Inferior parietal cortex (tissue), 1 donor: ENCODE results near the gene MPND.

Experiments
- DNase-seq: peaks from one replicate; pipeline ENCODE4 v3.0.0-alpha.2; 2016; ENCODE audit errors: extremely low spot score

The MPND gene

DNA sequence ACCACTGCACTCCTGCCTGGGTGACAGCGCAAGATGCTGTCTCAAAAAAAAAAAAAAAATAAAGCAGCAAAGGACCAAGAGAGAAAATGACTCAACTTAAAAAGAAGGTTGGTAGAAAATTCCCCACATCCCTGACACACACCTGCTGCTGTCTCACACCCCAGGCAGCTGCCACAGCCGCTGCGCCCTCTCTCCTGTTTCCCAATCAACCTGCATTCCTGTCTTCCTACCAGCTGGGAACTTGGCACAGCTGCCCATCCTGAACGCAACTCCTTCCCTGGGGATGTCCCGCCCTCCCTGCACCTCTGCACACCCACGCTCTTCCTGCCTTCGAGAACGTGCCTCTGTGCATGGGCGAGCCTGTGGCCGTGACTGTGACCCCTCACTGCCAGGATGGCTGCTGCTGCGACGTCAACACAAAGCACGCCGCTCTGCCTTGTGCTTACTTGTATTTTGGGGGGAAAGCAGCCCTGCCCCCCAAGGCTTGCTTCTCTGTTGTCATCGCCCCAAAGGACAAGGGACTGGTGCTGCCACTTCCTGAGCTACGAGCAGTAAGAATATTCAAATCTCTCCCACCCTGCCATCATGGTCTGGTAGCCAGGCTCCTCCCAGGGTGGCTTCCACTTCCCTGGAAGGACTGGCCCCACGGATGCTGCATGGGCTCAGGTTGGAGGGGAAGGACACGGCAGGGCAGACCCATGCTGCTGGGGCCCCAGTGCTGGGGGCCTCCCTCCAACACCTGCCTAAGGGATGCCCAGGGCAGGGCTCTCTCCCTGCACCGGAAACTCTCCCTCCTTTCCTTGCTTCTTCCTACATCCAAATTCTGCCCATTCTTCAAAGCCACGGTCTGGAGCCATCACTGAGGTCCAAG, 36.3 kb downstream of the MPND start:
- no peak for DNase-seq

DNA sequence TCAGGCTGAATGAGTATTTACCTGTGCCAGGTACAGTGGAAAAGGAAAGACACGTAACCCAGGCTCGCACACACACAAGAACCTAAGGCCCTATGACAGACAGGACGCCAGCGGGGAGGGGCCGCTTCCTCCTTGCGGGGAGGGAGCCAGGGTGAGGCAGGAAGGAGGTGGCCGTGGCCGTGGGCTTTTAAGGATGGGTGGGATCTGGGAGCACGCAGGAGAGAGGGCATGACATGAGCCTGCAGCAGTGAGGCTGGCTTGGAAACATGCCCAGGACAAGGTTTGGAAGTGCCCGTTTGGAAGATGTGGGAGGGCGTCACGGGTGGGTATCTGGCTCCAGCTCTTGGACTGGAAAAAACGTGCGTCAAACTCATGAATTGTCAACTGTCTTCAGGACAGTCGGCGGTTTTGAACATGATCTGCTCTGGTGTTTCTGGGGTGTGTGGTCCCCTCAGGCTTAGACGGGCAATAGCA, 36.9 kb downstream of the MPND start:
- no peak for DNase-seq

DNA sequence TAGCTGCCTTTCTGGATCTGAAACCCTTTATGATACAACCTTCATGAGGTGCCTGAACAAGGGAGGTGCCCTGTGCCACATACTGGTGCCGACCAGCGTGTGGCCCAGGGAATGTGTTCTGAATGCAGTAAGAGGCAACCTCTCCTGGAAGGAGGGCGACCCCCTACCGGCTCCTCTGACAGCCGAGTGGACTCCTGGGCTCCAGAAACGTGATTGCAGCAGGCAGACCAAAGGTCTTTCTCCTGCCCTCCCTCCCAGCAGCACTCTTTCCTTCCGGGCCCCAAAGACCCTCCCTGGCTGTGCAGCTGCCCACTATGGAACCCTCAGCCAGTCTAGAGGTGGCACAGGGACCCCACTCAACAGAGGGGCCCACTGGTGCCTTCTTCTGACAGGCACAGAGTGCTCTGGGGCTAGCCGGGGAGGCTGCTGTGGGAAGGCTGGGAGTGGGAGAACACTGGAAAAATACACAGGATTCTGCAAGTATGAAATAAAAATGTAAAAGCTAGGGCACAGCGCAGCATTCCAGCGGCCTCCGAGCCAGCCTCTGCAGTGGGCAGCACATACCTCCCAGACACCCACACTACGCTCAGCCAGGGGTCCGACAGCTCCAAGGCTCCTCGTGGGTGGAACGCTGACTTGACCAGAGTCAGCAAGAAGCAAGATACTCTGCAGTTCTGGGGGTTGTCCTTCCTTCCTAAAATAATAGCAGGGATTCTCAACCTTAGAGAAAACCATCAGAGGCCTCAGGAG, 42.1 kb downstream of the MPND start:
- no peak for DNase-seq

DNA sequence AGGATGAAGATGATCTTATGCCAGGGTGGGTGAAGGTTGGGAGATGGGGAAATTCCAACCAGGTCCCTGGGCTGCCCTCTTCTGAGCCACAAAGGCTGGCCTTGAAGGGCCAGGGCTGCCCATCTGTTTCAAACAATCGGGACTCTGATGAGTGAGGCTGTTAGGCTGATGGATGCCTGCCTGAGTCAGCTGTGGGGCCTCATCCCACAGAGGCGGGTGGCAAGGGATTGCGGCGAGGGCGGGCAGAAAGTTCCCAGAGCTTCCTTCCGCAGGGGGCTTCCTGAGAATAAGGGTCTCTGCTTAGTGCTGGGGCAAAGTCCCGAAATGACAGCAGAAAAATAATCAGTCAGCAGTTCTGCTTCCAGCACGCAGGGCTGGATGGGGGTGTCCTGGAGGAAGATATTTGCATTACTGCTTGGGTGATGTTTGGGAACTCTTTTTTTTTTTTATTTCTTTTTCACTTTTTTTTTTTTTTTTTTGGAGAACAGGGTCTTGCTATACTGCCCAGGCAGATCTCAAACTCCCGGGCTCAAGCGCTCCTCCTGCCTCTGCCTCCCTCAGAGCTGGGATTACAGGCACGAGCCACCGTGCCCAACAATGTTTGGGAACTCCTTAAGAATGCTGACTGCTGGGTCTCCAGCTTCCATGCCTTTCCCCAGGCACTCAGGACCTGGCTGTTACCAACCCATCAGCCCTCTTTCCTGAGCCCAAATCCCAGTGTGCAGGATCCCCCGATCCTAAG, 42.9 kb downstream of the MPND start:
- DNase-seq, result peak; percentile 62

DNA sequence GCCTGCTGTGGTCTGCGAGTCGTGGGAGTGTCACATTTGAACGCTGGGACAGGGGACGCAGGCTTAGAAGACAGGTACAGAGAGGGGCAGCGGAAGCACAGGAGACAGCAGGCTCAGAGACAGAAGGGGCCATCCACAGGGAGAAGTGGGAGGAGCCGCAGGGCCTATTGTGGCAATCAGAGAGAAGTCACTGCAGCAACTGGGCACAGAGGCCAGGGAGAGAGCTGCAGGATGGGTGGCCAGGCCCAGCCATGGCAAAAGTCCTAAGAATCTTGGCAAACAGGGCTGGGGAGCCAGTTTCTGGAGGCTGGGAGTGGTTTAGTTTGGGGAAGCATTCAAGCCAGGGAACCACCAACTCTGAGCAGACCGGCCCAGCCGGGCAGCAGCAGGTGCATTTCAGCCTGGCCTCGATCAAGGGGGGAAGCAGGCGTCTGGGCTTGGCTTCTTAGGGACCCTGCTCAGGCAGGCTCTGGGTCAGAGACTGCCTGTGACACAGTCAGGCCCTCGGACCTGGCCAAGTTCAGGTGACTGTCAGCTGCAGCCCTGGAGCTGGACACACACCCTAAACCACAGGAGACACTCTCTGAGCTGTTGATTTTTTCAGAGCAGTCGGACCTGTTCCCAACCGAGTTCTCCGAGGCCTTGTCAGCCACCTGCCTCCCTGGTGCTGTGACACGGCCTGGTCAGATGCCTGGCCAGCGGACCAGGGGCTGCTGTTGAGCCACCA, 45.1 kb downstream of the MPND start:
- no peak for DNase-seq

DNA sequence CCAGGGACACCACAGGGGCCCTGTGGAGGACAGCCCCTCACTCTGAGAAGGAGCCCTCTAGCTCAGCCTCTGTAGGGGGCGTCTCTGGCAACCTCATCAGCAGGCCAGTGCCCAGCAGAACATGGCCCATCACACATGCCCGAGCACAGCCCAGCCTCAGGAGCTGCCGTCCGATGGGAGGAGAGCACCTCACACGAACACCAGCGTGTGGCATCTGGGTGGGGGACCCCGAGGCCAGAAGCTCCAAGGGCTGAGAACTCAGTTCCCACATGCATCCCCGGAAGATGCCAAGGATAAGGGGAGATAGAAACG, 45.7 kb downstream of the MPND start:
- DNase-seq, result no peak

DNA sequence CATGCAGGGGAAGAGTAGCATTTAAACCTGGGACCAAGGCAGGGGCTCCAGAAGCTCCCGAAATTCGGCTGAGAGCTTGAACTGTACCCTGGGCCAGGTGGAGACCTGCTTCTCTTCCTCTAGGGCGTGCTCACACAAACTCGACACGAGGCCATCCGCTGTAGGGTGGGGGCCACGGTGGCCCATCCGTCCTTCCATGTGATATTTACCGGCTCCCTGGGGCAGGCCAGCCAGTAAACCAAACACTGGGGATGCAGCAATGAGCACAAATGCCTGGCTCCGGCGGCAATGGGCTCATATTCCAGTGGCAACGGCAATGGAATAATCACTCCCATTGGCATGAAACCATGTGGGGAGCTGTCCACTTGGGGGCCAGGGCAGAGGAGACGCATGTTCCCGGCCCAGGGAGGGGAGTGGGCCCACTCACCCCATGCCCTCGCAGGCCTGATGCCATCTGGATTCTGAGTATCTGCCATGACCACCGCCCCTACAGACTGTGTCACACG, 46.2 kb downstream of the MPND start:
- no peak for DNase-seq

DNA sequence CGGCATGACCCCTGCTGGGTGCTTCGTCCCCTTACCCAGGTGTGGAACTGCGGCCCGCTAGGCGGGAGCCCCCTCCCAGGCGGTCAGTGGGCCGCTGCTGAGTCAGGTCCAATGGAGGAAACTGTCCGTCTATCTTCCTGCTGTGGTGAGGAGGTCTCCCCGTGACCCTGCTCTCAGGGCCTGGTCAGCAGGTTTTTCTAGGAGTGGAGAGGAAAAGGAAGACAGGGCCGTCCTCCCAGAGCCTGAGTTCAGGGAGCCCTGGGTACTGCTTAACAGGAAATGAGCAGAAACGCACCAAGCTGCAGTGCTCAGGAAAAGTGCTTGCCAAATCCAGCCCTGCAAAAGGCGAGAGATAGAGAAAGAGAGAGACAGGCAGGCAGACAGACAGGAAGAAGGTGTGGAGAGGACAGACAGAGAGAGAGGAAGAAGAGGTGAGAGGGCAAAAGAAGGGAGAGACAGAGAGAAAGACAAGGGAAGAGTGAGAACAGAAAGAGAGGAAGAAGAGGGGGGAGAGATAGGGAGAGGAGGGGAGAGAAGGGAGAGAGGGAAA, 46.7 kb downstream of the MPND start:
- no peak for DNase-seq

DNA sequence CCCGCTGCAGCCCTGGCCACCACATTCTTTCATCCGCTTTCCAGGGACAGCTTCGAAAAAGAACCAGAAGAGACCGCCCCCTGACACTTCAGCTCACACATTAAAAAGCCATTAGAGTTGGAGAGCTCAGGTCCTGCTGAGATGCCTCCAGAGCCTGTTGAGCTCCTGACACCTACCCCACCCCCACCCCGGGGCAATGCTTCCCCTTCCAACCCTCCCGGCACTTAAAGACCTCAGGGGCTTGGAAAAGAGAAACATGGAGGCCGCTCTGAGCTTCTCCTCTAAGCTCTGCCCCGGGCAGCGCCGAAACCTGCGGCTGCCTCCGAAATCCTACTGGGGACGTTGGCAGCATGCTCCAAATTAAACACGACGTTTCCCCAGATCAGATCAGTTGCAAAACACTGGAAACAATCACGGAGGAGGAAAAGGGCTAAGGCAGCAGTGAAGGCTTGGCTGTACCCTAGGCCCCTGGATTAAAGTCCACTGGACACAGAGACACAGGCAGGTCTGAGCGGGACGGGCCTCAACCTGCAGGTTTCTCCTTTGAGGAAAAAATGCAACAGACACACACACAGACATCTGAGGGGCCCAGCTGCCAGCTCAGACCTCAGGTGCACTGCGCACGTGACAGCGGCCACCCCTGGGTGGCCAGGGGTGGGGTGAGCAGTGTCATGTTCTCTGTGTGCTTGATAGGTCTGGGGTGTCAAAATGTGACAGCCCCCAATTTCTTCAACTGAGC, 47.4 kb downstream of the MPND start:
- no peak for DNase-seq

DNA sequence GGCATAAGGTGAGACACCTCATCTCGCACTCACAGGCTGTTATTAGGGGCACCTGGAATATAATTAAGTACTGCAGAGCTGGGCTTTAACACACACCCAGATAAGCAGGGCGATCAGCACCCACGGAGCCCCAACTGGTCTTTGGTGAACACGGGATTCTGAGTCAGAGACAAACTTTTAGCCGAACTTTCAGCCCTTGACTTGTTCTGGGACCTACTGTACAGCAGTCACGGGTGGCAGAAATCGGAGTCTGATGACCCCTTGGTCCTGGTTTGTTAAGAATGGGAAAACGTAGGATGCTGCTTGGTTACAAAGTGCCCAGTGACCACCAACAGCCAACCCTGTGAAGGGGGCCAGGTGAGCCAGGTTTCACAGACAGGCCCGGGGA, 47.9 kb downstream of the MPND start:
- no peak for DNase-seq

DNA sequence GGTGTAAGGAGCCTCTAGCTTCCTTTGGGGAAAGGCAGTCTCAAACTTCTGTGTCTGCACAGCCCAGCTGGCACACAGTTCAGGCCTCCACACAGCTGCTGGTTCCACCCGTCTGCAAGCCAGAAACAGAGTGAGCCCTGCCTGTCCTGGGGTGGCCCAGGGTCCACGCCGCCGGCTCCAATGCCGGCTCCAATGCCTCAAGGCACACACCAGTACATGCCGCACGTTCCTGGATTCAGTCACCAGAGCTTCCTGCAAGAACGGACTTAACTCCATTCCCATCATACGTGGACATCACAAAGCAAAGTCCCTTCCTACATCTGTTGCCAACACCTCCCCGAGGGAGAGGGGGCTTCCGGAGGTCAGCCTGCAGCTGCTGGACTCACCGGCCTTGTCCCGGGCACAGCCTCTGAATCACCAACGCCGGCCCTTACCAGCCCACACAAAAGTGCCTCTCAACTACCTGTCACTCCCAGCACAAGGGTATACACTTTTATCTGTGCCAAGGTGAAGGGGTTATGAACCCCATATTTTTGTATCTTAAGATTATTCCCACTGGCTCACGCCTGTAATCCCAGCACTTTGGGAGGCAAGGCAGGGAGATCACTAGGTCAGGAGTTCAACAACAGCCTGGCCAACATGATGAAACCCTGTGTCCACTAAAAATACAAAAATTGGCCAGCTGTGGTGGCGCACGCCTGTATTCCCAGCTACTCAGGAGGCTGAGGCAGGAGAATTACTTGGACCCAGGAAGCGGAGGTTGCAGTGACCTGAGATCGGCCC, 48.5 kb downstream of the MPND start:
- DNase-seq, result no peak

DNA sequence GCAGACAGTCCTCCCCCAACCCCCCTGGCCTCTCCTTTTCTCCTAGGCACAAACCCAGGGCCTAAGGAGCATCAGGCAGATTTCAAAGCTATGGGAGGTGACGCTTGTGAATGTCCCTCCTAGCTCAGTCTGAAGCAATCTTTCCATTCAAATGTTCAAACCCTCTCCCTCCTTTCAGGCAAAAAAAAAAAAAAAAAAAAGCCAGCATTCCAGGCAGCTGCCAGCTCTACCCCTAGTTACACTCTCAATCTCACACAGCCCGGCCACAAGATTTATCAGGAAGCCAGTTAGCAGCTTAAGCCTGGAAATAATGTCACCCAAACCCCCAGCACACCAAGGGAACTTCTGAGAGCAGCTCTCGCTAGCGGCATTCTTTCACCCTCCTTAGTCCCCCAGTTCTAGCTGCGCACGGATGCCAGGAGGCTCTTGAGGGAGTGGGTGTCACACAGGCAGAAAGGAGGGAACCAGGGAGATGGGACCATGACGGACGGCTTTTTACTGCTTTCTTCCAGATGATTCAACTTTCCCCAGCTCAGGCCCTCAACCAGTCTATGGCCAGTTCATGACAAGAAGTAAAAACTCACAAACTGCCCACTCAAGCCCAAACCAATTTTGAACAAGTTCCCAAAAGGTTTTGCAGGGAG, 50.7 kb downstream of the MPND start:
- no peak for DNase-seq

DNA sequence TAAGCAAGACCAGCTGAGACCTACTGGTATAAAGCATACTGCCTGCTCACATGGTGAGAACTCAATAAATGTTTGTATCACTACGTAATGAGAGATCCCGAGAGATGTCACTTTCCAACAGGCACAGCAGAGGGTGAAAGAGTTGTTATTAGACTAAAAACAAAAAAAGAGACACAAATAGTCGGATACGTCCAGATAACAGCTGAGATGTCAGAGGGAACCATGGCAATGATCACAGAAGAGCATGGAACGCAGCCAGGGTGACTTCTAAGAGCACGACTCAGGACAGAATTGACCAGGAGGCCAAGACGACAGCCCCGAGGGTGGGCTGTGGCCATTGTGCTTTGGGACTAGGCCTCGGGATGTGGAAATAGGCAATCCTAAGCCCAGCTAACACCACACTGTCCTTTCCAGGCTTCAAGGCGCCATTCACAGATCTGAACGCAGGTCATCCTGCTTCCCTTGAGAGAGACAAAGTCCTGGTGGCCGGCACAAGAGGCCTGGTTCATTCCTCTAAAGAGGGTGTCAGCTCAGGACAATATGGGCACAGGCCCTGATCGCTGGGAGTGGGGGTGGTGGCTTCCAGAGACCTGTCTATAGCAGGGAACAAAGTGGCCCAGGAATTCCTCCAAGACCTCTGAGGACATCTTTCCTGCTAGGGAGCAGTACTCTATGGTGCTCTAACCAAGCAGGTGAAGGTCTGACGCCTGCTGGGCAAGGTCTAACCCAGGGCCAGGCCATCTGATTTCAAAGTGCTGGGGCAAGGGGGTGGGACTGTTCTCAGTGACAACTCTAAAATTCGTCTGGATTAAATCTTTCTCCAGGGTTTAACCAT, 53.8 kb downstream of the MPND start:
- no peak for DNase-seq

DNA sequence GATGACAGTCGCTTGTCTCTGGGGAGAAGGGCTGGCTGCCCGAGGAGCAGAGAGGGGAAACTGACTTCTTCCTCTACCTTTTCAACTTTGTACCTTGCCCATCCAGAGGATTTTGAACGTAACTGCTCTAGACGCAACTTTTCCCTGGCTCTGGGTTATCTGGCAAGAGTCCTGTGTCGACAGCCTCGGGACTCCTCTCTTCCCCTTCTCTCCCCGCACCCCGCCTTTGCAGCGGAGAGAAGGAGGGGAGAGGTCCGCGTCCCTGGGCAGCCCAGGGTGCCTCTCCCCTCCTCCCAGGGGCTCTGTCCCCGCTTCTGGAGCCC, 56.4 kb downstream of the MPND start:
- DNase-seq, result no peak

DNA sequence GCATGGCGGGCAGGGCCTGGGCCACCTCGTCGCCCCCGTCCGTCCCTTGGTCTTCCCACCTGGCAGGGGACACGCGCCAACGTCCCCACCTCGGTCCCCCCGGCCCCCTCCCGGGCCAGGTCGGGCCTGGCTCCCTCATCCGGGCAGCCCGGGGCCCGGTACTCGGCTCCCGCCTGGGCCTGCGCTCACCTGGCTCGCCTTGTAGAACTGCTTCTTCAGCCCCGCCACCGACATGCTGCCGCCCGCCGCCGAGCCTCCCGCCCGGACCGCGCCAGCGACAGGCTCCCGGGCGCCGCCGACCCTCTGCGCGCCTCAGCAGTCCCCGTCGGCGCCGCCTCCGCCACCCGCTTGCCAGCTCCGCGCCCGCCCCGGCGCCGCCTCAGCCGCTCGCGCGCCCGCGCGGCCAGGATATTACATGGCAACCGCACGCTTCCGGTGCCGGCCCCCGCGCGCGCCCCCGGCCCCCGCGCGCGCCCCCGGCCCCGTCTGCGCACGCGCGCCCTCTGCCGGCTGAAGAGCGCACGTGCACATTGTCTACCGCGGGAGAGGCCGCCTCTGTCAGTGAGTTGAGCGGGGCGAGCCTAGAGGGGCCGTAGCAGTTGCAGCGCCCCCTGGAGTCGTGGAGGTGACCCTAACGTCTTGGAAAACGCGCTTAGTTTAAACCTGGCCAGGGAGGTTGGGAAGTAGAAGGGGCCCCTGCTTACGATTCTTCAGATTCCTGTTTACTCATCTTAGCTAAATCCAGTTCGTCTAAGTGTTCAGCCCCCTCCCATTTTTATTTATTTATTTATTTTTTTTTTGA, 57.0 kb downstream of the MPND start, which contains the start of gene SH3GL1:
Gene SH3GL1, minus strand, starts transcription at position 413 of the 802 bp plus-strand sequence. Its CDS starts 179 bp downstream, at position 234.
- peak; percentile 95 for DNase-seq

DNA sequence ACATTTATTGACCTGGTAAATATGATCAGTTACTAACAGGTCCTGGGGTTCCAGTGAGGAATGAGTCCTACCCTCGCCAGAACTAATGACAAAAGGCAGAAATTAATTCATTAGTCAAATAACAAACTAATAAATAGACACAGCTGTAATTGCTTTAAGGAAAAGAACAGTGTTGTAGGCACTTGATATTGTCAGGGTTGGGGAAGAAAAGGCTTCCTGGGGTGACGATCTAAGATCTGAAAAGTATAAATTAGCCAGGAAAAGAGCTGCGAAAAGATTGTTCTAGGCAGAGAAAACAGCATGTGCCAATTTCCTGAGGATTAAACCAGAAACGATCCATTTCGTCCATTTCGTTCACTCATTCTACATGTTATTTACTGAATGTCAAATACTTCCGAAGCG, 58.4 kb downstream of the MPND start:
- DNase-seq, result no peak

DNA sequence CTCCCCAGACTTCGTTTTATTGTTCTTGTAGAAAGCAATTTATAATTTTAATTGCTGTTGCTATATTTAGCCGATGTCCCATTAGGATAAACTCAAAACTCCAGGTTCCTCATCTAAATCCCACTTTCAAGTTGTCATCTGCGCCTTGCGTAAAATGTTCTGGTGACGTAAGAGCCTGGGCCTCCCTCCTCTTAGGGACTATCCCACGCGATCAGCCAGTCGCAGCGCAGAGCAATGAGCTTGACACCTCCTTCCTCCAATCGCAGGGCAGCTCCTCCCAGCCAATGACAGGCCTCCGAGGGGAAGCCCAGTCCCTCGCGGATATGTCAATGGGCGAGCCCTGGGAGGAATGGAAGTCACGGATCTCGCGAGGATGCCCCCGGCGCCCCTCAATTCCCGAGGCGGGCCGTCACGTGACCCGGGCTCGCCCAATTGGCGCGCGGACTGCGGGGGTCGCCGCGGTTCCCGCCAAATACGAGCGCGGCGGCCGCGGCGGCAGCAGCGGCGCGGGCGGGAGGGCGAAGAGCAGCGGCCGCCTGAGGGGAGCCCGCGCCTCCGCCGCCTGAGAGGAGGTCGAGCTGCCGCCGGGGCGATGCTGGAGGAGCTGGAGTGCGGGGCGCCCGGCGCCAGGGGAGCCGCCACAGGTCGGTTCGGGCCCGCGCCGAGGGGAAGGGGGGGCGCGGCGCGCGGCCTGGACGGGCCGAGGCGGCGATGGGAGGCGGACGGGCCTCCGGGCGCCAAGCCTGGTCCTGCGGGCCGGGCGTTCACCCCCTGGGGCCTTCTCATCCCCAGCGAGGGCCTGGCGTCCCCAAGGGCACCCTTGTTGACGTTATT, 59.0 kb downstream of the MPND start, which contains the start of gene CHAF1A:
Gene CHAF1A, plus strand, starts transcription at position 470 of the 834 bp plus-strand sequence. Its CDS starts 123 bp downstream, at position 593.
- DNase-seq, result peak; percentile 100
